ENCODE data around the gene RAB18.

- TF ChIP-seq, protein P1, sequence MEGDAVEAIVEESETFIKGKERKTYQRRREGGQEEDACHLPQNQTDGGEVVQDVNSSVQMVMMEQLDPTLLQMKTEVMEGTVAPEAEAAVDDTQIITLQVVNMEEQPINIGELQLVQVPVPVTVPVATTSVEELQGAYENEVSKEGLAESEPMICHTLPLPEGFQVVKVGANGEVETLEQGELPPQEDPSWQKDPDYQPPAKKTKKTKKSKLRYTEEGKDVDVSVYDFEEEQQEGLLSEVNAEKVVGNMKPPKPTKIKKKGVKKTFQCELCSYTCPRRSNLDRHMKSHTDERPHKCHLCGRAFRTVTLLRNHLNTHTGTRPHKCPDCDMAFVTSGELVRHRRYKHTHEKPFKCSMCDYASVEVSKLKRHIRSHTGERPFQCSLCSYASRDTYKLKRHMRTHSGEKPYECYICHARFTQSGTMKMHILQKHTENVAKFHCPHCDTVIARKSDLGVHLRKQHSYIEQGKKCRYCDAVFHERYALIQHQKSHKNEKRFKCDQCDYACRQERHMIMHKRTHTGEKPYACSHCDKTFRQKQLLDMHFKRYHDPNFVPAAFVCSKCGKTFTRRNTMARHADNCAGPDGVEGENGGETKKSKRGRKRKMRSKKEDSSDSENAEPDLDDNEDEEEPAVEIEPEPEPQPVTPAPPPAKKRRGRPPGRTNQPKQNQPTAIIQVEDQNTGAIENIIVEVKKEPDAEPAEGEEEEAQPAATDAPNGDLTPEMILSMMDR (IDR thresholded peaks at IDR 0.05; ENCODE audit: low read depth, low read length, poor library complexity, severe bottlenecking): no peak
- TF ChIP-seq EZH2phosphoT487 (IDR thresholded peaks at IDR 0.05; ENCODE audit: borderline replicate concordance, low read length): no peak
Measured at GRCh38 chr10:27581225-27581624, 77.1 kb downstream of the RAB18 start.
